Measurements from ENCODE around the gene THAP9. TPM values are rescaled to one million over a fixed set of nuclear protein-coding genes. Genes with fewer than 3 reads are reported as not detected.

Gene THAP9
- polyA plus RNA-seq, 1 donor from 2014 or later: 11.7 TPM

DNA sequence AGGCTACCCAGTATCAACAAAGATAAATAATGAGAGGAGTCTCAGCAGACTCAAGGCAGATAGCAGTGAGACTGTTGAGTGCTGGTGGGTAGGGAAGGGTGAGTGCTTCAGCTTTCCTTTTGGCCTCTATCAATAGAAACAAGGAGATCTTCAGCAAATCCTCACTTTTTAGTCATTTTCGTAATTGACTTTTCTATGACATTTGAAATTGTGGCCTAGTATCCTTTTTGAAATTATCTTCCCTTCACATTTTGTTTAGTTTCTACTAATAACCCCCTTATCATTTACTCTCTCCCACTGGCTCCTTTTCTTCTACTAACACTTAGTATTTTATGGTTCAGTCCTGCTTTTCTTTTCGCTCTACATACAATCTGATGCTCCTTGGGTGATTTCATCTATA, 65.2 kb downstream of the THAP9 start:
- Histone ChIP-seq H3K4me3 (ENCODE audit: low read length) (no peak overlapping the region), H3K9ac (ENCODE audit: low read length) (no peak overlapping the region), H3K4me2 (ENCODE audit: low read length) (no peak overlapping the region), H3K9me2 (ENCODE audit: insufficient read depth, low read length) (no peaks in the 10 kb centered on the region), H2AFZ (ENCODE audit: low read depth, low read length) (no peak overlapping the region), H3K27me3 (ENCODE audit: insufficient read depth, low read depth, low read length) (no peaks in the 10 kb centered on the region), H3K36me3 (ENCODE audit: insufficient read depth, low read length) (no peaks in the 10 kb centered on the region), H4K20me1 (ENCODE audit: insufficient read depth) (no peaks in the 10 kb centered on the region), H3K27ac (ENCODE audit: low read length) (no peak overlapping the region), H3K9me3 (ENCODE audit: low read length) (no peaks in the 10 kb centered on the region), H3K79me2 (replicated peaks; ENCODE audit: insufficient read depth, low read length) (no peaks in the 10 kb centered on the region), H3F3A (ENCODE audit: insufficient read depth, low read length, poor library complexity, severe bottlenecking) (no peaks in the 10 kb centered on the region)
- TF ChIP-seq POLR2AphosphoS5 (IDR thresholded peaks at IDR 0.05) (no peak), MXI1 (conservative IDR thresholded peaks at IDR 0.05; ENCODE audit: poor library complexity, severe bottlenecking) (no peak), CTCF (IDR thresholded peaks at IDR 0.05; ENCODE audit: poor library complexity, severe bottlenecking) (no peak), SMC3 (conservative IDR thresholded peaks at IDR 0.05; ENCODE audit: poor library complexity) (no peak), TAF1 (IDR thresholded peaks at IDR 0.05; ENCODE audit: low read depth) (no peak), EP300 (conservative IDR thresholded peaks at IDR 0.05; ENCODE audit: poor library complexity, severe bottlenecking) (no peak), RAD21 (conservative IDR thresholded peaks at IDR 0.05) (no peak), EZH2 (IDR thresholded peaks at IDR 0.05; ENCODE audit: borderline replicate concordance, insufficient read depth, low read length, poor library complexity, severe bottlenecking) (no peak)
- TF ChIP-seq, protein P1, sequence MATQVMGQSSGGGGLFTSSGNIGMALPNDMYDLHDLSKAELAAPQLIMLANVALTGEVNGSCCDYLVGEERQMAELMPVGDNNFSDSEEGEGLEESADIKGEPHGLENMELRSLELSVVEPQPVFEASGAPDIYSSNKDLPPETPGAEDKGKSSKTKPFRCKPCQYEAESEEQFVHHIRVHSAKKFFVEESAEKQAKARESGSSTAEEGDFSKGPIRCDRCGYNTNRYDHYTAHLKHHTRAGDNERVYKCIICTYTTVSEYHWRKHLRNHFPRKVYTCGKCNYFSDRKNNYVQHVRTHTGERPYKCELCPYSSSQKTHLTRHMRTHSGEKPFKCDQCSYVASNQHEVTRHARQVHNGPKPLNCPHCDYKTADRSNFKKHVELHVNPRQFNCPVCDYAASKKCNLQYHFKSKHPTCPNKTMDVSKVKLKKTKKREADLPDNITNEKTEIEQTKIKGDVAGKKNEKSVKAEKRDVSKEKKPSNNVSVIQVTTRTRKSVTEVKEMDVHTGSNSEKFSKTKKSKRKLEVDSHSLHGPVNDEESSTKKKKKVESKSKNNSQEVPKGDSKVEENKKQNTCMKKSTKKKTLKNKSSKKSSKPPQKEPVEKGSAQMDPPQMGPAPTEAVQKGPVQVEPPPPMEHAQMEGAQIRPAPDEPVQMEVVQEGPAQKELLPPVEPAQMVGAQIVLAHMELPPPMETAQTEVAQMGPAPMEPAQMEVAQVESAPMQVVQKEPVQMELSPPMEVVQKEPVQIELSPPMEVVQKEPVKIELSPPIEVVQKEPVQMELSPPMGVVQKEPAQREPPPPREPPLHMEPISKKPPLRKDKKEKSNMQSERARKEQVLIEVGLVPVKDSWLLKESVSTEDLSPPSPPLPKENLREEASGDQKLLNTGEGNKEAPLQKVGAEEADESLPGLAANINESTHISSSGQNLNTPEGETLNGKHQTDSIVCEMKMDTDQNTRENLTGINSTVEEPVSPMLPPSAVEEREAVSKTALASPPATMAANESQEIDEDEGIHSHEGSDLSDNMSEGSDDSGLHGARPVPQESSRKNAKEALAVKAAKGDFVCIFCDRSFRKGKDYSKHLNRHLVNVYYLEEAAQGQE (IDR thresholded peaks at IDR 0.05; ENCODE audit: borderline replicate concordance): no peak

DNA sequence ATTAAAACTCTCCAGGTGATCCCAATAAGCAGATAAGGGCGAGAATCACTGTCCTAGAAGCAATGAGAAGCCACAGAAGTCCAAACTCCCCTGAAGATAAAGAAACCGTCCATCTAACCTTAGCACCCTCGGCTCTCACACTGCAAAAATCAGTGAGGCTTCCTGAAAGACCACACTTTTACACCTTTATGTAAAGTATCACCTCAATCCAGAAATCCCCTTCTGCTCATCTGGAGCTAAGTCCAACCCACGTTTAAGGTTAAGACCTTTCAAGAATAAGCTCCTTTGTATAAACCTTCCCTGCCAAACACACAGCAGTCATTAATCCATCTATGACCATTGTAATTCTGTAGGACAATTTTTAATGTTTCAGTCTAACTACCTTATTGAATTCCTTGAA, 68.4 kb downstream of the THAP9 start:
- Histone ChIP-seq H3K36me3 (ENCODE audit: insufficient read depth, low read length) (no peaks in the 10 kb centered on the region), H3K4me2 (ENCODE audit: low read length) (no peak overlapping the region), H3K9me2 (ENCODE audit: insufficient read depth, low read length) (no peaks in the 10 kb centered on the region), H3F3A (ENCODE audit: insufficient read depth, low read length, poor library complexity, severe bottlenecking) (no peaks in the 10 kb centered on the region), H3K9ac (ENCODE audit: low read length) (no peak overlapping the region), H3K79me2 (replicated peaks; ENCODE audit: insufficient read depth, low read length) (no peaks in the 10 kb centered on the region), H3K27me3 (ENCODE audit: insufficient read depth, low read depth, low read length) (no peaks in the 10 kb centered on the region), H3K9me3 (ENCODE audit: low read length) (no peaks in the 10 kb centered on the region), H4K20me1 (ENCODE audit: insufficient read depth) (no peaks in the 10 kb centered on the region), H3K27ac (ENCODE audit: low read length) (no peak overlapping the region), H2AFZ (ENCODE audit: low read depth, low read length) (no peak overlapping the region), H3K4me3 (ENCODE audit: low read length) (no peak overlapping the region)
- TF ChIP-seq MXI1 (conservative IDR thresholded peaks at IDR 0.05; ENCODE audit: poor library complexity, severe bottlenecking) (no peak), POLR2AphosphoS5 (IDR thresholded peaks at IDR 0.05) (no peak), TAF1 (IDR thresholded peaks at IDR 0.05; ENCODE audit: low read depth) (no peak), EP300 (conservative IDR thresholded peaks at IDR 0.05; ENCODE audit: poor library complexity, severe bottlenecking) (no peak), EZH2 (IDR thresholded peaks at IDR 0.05; ENCODE audit: borderline replicate concordance, insufficient read depth, low read length, poor library complexity, severe bottlenecking) (no peak), CTCF (IDR thresholded peaks at IDR 0.05; ENCODE audit: poor library complexity, severe bottlenecking) (no peak), RAD21 (conservative IDR thresholded peaks at IDR 0.05) (no peak), SMC3 (conservative IDR thresholded peaks at IDR 0.05; ENCODE audit: poor library complexity) (no peak)
- TF ChIP-seq, protein P1 (IDR thresholded peaks at IDR 0.05; ENCODE audit: borderline replicate concordance): no peak
